ENCODE results near the gene TTLL5.

The TTLL5 gene

GRCh38 chr14:75996488-75996887, 335.4 kb downstream of the TTLL5 start:
- no peak for DNase-seq

DNA sequence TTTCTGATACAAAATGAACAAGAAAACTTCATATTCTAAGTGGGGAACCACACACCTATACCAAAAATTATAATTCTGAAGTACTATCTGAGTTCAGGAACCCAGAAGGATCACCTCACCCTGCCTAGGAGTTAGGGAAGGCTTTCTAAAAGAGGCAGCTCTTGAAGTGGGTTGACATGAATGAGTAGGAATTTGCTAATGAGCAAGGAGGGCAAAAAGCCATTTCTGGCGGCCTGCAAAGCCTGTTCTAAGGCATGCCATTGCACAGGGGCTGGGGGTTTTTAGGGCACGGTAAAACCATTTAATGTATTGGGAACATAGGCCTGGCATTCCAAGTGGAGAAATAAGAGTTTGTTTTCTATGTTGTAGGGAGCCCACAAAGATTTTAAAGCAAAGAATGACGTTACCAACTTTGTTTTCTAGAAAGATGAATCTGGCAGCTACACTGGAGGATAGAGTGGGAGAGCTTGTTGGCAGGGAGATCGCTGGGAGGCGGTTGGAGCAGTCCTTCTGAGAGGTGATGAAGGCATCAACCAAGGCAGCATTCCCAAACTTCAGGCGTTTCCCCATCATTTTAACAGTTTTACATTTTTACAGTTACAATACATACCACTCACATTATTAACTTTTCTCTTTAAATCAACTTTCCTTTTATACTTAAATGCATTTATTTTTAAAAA, 338.6 kb downstream of the TTLL5 start:
- no peak for DNase-seq

- DNase-seq = no peak
Measured at GRCh38 chr14:76002383-76002782, 341.3 kb downstream of the TTLL5 start.

Measured in fibroblast of upper back skin (primary cell).